Forelimb muscle (tissue), 1 donor: Measurements from ENCODE around the gene CPNE1. TPM values are rescaled to one million over a fixed set of nuclear protein-coding genes. Genes with fewer than 3 reads are reported as not detected.

ENCODE experiments used
- DNase-seq: peaks from one replicate; pipeline ENCODE4 v3.0.0-alpha.2; 2013; ENCODE audit warnings: low read depth
- polyA plus RNA-seq: library from polyadenylated mRNA; unstranded; fragments of 120-200 nt; gene quantifications from one replicate; pipeline ENCODE4 v1.2.1, GENCODE V29; 2013; ENCODE audit not compliant: insufficient read length

The CPNE1 gene
- polyA plus RNA-seq, 1 donor: 103 TPM

- no peak for DNase-seq
Observed at GRCh38 chr20:35653893-35654292, 10.8 kb downstream of the CPNE1 start.

GRCh38 chr20:35653430-35653734, 11.3 kb downstream of the CPNE1 start:
- DNase-seq: no peak

GRCh38 chr20:35652641-35653429, 11.9 kb downstream of the CPNE1 start:
- DNase-seq: no peak

GRCh38 chr20:35651958-35652357, 12.7 kb downstream of the CPNE1 start:
- no peak for DNase-seq

- no peak for DNase-seq
Observed at GRCh38 chr20:35650632-35651031, 14.1 kb downstream of the CPNE1 start.

- DNase-seq: no peak
Observed at GRCh38 chr20:35648836-35649235, 15.9 kb downstream of the CPNE1 start.

GRCh38 chr20:35644806-35645205, 19.9 kb downstream of the CPNE1 start:
- DNase-seq: no peak

GRCh38 chr20:35643045-35643444, 21.7 kb downstream of the CPNE1 start:
- DNase-seq: no peak

GRCh38 chr20:35641743-35642142, 23.0 kb downstream of the CPNE1 start:
- no peak for DNase-seq

GRCh38 chr20:35640724-35641123, 24.0 kb downstream of the CPNE1 start:
- DNase-seq: no peak

GRCh38 chr20:35638751-35639150, 25.9 kb downstream of the CPNE1 start:
- DNase-seq: no peak

GRCh38 chr20:35637276-35637675, 27.4 kb downstream of the CPNE1 start:
- no peak for DNase-seq

GRCh38 chr20:35636095-35636494, 28.6 kb downstream of the CPNE1 start:
- DNase-seq: no peak

- DNase-seq: no peak
Observed at GRCh38 chr20:35635652-35636051, 29.0 kb downstream of the CPNE1 start.

- no peak for DNase-seq
Observed at GRCh38 chr20:35632539-35633115, 32.1 kb downstream of the CPNE1 start.

- no peak for DNase-seq
Observed at GRCh38 chr20:35630636-35631035, 34.1 kb downstream of the CPNE1 start.

GRCh38 chr20:35629427-35630145, 35.1 kb downstream of the CPNE1 start:
- no peak for DNase-seq

GRCh38 chr20:35627121-35627520, 37.6 kb downstream of the CPNE1 start:
- DNase-seq: no peak

- DNase-seq: no peak
Observed at GRCh38 chr20:35626386-35627001, 38.2 kb downstream of the CPNE1 start.

GRCh38 chr20:35625584-35626385, 38.9 kb downstream of the CPNE1 start:
- no peak for DNase-seq

GRCh38 chr20:35621560-35621946, 43.1 kb downstream of the CPNE1 start:
- DNase-seq: no peak
